ENCODE data around the gene NCKIPSD. TPM values are rescaled to one million over a fixed set of nuclear protein-coding genes. Genes with fewer than 3 reads are reported as not detected.

Gene NCKIPSD
- polyA plus RNA-seq, 1 of the 3 experiments (the other 2 are of a cell fraction): 20.4 TPM

DNA sequence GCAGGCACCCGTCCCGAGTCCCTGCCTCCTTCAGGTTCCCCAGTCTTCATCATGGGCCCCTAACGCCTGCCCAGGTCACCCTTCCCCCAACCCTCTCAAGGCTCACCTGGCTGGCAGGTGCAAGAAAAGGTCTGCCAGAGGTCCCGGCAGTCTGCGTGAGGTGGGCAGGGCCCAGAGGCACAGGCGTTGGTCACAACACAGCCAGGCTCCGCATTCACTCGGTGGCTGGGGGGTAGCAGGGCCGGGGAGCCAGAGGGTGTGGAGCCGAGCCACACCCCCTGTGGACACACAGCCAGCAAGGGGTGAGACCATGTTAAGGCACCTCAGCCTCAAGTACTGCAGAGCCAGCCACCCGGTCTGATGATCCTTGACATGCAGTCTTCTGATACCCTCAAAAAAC, 33.9 kb downstream of the NCKIPSD start:
- Histone ChIP-seq H3K27ac (ENCODE audit: low read depth in 2 of 2, low read length in 1 of 2) (no peak overlapping the region), H3K36me3 (replicated peaks in 1 of 2; ENCODE audit: control insufficient read depth in 1 of 2, insufficient read depth in 2 of 2, low read length in 1 of 2) (peaks cover 0 to 68% of the 10 kb centered on the region in 2 experiments)

DNA sequence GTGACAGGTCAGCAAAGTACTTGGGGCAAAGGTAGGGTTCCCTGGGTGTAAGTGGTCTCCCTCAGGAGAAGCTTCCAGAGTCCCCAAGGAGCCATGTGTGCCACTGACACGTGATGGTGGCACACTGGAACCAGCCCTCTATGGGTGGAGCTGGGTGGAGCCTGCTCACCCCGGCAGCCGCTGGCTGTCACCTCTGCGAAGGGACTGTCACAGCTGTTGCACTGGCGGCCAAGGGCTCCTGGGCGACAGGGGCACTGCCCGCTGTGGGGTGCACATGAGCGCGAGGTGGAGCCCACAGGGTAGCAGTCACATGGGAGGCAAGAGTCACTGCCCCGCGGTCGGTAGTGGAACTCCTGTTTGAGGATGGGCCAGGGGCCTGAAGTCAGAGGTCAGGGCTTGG, 35.0 kb downstream of the NCKIPSD start:
- H3K9ac ChIP-seq: no peak overlapping the region
- H3K4me2 ChIP-seq: no peak overlapping the region
- H3K4me1 ChIP-seq (ENCODE audit: control insufficient read depth in 1 of 2, insufficient read depth in 2 of 2, low read depth in 1 of 2, low read length in 1 of 2): no peaks in the 10 kb centered on the region
- no peaks in the 10 kb centered on the region for H4K20me1 ChIP-seq (ENCODE audit: insufficient read depth)
- no peaks in the 10 kb centered on the region for H3K9me2 ChIP-seq
- H3K27ac ChIP-seq (ENCODE audit: low read depth in 2 of 2, low read length in 1 of 2): no peak overlapping the region
- DNase-seq: no peak
- H3K36me3 ChIP-seq (replicated peaks in 1 of 2; ENCODE audit: control insufficient read depth in 1 of 2, insufficient read depth in 2 of 2, low read length in 1 of 2): peaks cover 0 to 72% of the 10 kb centered on the region in 2 experiments
- ChIA-PET POLR2A (no interaction called here), CTCF (interaction anchor here (1.0 to 1.8 kb wide), 2 partner anchors 13 to 15 kb away, joined by 3 to 6 read pairs; partner anchors contain the start of gene SLC26A6)
- no peaks in the 10 kb centered on the region for H3K9me3 ChIP-seq
- no peaks in the 10 kb centered on the region for H3F3A ChIP-seq (replicated peaks; ENCODE audit: insufficient read depth)
- TF ChIP-seq, protein P1, sequence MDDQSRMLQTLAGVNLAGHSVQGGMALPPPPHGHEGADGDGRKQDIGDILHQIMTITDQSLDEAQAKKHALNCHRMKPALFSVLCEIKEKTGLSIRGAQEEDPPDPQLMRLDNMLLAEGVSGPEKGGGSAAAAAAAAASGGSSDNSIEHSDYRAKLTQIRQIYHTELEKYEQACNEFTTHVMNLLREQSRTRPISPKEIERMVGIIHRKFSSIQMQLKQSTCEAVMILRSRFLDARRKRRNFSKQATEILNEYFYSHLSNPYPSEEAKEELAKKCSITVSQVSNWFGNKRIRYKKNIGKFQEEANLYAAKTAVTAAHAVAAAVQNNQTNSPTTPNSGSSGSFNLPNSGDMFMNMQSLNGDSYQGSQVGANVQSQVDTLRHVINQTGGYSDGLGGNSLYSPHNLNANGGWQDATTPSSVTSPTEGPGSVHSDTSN (IDR thresholded peaks at IDR 0.05): no peak
- TF ChIP-seq, protein P2, sequence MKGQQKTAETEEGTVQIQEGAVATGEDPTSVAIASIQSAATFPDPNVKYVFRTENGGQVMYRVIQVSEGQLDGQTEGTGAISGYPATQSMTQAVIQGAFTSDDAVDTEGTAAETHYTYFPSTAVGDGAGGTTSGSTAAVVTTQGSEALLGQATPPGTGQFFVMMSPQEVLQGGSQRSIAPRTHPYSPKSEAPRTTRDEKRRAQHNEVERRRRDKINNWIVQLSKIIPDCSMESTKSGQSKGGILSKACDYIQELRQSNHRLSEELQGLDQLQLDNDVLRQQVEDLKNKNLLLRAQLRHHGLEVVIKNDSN (IDR thresholded peaks at IDR 0.05; ENCODE audit: borderline replicate concordance, low read depth): no peak
- TF ChIP-seq SMC3 (IDR thresholded peaks at IDR 0.05; ENCODE audit: low read depth, low read length): no peak
- TF ChIP-seq RAD21 (IDR thresholded peaks at IDR 0.05; ENCODE audit: low read length): no peak
- TF ChIP-seq, protein P3, sequence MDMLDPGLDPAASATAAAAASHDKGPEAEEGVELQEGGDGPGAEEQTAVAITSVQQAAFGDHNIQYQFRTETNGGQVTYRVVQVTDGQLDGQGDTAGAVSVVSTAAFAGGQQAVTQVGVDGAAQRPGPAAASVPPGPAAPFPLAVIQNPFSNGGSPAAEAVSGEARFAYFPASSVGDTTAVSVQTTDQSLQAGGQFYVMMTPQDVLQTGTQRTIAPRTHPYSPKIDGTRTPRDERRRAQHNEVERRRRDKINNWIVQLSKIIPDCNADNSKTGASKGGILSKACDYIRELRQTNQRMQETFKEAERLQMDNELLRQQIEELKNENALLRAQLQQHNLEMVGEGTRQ (IDR thresholded peaks at IDR 0.05; ENCODE audit: borderline replicate concordance, low read depth, low read length): no peak
- TF ChIP-seq, protein P4, sequence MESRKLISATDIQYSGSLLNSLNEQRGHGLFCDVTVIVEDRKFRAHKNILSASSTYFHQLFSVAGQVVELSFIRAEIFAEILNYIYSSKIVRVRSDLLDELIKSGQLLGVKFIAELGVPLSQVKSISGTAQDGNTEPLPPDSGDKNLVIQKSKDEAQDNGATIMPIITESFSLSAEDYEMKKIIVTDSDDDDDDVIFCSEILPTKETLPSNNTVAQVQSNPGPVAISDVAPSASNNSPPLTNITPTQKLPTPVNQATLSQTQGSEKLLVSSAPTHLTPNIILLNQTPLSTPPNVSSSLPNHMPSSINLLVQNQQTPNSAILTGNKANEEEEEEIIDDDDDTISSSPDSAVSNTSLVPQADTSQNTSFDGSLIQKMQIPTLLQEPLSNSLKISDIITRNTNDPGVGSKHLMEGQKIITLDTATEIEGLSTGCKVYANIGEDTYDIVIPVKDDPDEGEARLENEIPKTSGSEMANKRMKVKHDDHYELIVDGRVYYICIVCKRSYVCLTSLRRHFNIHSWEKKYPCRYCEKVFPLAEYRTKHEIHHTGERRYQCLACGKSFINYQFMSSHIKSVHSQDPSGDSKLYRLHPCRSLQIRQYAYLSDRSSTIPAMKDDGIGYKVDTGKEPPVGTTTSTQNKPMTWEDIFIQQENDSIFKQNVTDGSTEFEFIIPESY (IDR thresholded peaks at IDR 0.05; ENCODE audit: borderline replicate concordance, low read depth): no peak
- whole genome bisulfite sequencing (ENCODE audit: low lambda C conversion rate): no CpG with 5 or more reads among the region's 12 CpGs
- H3K27me3 ChIP-seq (ENCODE audit: insufficient read depth): no peaks in the 10 kb centered on the region
- H3K4me3 ChIP-seq (ENCODE audit: low read depth in 2 of 2, low read length in 1 of 2): no peak overlapping the region
- no peak overlapping the region for H2AFZ ChIP-seq (ENCODE audit: low read depth)
- H3K79me2 ChIP-seq (ENCODE audit: insufficient read depth): no peaks in the 10 kb centered on the region

More for the DNA sequence above, 33.9 kb downstream of the NCKIPSD start:
- ChIA-PET POLR2A (no interaction called here), CTCF (interaction anchor here (1.8 kb wide), 1 partner anchor 12 kb away, joined by 6 read pairs; no protein-coding TSS in a partner anchor)
- H3K4me2 ChIP-seq: no peak overlapping the region
- H3K79me2 ChIP-seq (ENCODE audit: insufficient read depth): no peaks in the 10 kb centered on the region
- H3K9ac ChIP-seq: no peak overlapping the region
- H2AFZ ChIP-seq (ENCODE audit: low read depth): no peak overlapping the region
- H3K27me3 ChIP-seq (ENCODE audit: insufficient read depth): no peaks in the 10 kb centered on the region
- no peaks in the 10 kb centered on the region for H3K9me2 ChIP-seq
- no peak overlapping the region for H3K4me3 ChIP-seq (ENCODE audit: low read depth in 2 of 2, low read length in 1 of 2)
- DNase-seq: no peak
- no peaks in the 10 kb centered on the region for H3F3A ChIP-seq (replicated peaks; ENCODE audit: insufficient read depth)
- WGBS (ENCODE audit: low lambda C conversion rate): 65% methylated on average over 2 of the region's 11 CpGs
- no peaks in the 10 kb centered on the region for H3K9me3 ChIP-seq
- H3K4me1 ChIP-seq (ENCODE audit: control insufficient read depth in 1 of 2, insufficient read depth in 2 of 2, low read depth in 1 of 2, low read length in 1 of 2): no peaks in the 10 kb centered on the region
- TF ChIP-seq, protein P2 (IDR thresholded peaks at IDR 0.05; ENCODE audit: borderline replicate concordance, low read depth): no peak
- no peak for TF ChIP-seq ELF1 (IDR thresholded peaks at IDR 0.05)
- TF ChIP-seq TAF1 (IDR thresholded peaks at IDR 0.05; ENCODE audit: borderline replicate concordance, low read depth, low read length): no peak
- TF ChIP-seq, protein P1 (IDR thresholded peaks at IDR 0.05): no peak
- no peak for TF ChIP-seq SMC3 (IDR thresholded peaks at IDR 0.05; ENCODE audit: low read depth, low read length)
- no peak for TF ChIP-seq FOXM1 (IDR thresholded peaks at IDR 0.05; ENCODE audit: low read depth)
- TF ChIP-seq, protein P4 (IDR thresholded peaks at IDR 0.05; ENCODE audit: borderline replicate concordance, low read depth): no peak
- no peak for TF ChIP-seq MXI1 (IDR thresholded peaks at IDR 0.05; ENCODE audit: low read depth, low read length)
- TF ChIP-seq RFX5 (IDR thresholded peaks at IDR 0.05; ENCODE audit: low read length): no peak
- no peak for TF ChIP-seq CHD2 (IDR thresholded peaks at IDR 0.05; ENCODE audit: low read length, partially characterized antibody)
- TF ChIP-seq, protein P5, sequence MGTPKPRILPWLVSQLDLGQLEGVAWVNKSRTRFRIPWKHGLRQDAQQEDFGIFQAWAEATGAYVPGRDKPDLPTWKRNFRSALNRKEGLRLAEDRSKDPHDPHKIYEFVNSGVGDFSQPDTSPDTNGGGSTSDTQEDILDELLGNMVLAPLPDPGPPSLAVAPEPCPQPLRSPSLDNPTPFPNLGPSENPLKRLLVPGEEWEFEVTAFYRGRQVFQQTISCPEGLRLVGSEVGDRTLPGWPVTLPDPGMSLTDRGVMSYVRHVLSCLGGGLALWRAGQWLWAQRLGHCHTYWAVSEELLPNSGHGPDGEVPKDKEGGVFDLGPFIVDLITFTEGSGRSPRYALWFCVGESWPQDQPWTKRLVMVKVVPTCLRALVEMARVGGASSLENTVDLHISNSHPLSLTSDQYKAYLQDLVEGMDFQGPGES (IDR thresholded peaks at IDR 0.05; ENCODE audit: low read depth, low read length): no peak
- no peak for TF ChIP-seq NFIC (IDR thresholded peaks at IDR 0.05; ENCODE audit: borderline replicate concordance)
- TF ChIP-seq RCOR1 (IDR thresholded peaks at IDR 0.05; ENCODE audit: low read length): no peak
- TF ChIP-seq TCF12 (IDR thresholded peaks at IDR 0.05): no peak
- no peak for TF ChIP-seq FOXJ3 (CRISPR knock-in tag; IDR thresholded peaks at IDR 0.05)
- H4K20me1 ChIP-seq (ENCODE audit: insufficient read depth): no peaks in the 10 kb centered on the region
